Activated CD4-positive, alpha-beta T cell treated with anti-CD3 and anti-CD28 coated beads, Interleukin-2, amount 50 U/mL, for 48 hours (primary cell): Measurements from ENCODE around the gene RAB24.
"Not testable (repeated sequence)": the region's sequence is repeated elsewhere in the genome, so short reads cannot be mapped to it uniquely, and the experiment has no call there.

Experiments used
- DNase-seq, 2 experiments: peaks; one replicate each; pipeline ENCODE4 v3.0.0-alpha.2; 2020

Gene RAB24

DNA sequence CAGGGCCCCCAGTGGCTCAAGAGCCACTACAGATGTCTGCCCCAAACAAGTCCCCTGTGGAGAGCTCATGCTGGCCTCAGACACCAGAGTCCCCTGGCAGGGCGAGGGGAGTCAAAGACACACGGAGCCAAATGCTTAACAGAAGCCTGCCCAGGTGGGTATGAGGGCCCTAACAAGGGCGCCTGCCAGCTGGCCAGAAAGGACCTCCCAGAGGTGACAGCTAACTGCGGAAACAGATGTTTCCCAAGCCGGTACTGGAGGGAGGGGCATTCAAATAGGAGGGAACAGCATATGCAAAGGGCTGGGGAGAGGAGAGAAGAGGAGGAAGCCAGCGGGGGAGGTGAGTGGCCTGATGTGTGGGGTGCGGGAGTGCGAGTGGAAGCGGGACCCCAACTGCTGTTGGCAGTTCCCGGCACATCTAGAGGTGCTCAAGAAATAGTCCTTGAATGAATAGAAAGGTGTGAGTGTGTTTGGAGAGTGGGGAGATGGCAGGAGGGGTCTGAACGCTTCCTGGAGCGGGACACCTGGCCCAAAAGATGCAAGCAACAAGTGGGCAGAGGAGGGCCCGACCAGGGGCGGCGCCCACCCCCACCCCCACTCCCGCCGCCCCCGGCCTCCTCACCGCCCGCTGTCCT, 7.4 kb upstream of the RAB24 start:
- DNase-seq: peak; percentile 17 to 38

DNA sequence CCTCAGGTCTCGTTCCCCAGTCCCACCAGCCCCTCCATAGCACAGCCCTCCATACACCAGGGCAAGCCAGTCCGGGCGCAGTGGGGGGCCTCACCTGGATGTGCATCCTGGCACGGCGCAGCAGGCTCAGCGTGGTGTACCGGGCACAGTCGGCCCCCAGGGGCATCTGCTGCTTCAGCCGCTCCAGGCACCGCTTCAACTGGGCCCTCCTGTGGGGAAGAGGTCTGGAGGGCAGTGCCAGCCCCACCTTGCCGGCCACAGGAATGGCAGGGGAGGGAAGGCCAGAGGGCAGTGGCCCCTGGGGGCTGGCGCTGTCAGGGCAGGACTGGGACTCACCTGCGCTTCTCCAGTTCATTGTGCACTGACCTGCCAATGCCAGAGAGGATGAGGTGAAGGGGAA, 6.8 kb upstream of the RAB24 start:
- no peak for DNase-seq

DNA sequence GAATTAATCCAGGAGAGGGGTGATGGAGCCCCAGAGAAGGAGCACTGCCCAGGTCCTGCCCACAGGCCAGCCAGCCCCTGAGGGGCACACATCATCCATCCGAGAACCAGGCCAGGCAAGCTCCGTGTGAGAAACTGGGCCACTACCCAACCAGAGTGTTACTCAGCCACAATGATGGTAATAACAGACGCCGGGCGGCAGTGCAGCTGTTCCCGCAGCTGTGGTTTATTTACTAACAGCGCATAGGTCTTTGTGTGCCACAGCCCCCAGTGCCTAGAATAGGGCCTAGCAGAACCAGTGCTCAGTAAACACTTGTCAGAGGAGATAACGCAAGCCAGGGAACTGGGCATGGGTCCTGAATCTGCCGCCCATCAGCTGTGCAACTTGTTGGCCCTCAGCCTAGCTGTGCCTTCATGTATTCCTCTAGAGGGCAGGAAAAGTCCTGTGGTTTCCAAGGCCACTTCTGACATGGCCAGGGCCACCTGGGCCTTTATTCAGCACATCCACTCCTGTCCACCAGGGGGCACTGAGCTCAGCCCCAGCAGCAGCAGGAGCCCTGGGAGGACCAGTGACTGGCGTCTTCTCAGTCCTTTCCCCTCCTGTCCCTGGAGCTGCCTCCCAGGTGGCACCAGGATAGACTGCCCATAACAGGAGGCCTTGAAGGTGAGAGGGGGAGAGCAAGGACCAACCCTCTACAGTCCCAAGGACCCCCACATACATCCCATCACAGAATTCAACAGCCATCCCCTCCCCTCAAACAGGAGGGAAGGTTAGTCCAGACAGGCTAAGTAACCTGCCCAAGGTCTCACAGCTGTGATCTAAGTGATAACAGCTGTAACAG, 6.1 kb upstream of the RAB24 start:
- peak; percentile 75 to 81 for DNase-seq

DNA sequence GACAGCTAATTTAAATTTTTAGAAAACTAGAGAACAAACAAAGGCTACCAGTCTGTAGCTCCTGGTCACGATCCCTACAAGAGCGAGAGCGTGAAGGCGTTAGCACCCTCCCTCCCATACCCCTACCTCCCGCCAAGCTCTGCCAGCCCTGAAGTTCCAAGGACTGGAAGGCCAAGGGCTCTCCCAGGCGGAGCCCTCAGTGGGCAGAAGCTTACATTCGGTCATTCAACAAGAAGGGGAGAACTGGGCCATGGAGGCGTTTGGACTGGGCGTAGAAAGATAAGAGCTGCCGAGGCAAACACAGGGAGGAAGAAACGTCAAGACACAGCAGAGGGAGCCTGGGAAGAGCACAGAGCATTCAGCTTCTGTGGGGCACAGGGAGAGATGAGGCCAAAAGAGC, 5.2 kb upstream of the RAB24 start:
- DNase-seq: no peak

- DNase-seq: no peak
Observed at GRCh38 chr5:177307544-177308363, 4.2 kb upstream of the RAB24 start.

DNA sequence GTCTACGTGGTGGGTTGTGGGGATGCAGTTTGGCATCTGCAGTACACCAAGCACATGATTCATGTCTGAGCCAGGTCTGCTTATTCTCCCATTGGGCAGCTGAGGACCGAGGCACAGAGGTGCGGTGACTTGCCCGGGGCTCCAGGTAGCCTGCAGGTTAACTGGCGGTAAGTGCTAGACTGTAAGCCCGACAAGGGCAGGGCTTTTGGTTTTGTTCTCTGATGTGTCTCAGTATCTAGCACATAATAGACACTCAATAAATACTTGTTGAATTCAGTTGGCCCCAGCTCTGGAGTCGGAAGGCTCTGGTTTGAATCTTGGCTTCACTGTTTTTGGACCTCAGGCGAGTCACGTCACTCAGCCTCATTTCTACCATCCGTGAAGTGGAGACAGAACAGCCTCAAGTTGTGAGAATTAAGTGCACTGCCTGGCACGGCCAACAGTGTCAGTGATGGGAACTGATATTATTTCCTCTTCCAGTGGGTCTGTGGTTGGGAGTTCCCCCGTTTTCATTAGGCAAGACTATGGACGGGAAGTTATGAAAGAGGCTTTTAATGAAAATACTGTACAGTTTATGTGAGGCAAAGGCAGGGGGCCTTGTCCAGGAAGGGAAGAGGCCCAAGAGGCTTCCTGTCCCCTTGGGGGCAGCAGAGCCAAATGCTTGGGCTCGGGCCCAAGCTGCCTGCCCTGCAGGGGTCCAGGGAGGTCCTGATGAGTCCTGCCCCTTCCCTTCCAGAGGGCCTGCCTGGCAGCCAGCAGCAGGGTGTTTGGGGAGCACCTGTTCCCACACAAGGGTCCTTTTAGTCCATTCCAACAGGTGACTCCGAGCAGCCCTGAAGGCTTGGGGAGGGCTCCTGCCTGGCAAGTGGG, 3.4 kb upstream of the RAB24 start:
- peak in 1 of 2 experiments; percentile 23 for DNase-seq

DNA sequence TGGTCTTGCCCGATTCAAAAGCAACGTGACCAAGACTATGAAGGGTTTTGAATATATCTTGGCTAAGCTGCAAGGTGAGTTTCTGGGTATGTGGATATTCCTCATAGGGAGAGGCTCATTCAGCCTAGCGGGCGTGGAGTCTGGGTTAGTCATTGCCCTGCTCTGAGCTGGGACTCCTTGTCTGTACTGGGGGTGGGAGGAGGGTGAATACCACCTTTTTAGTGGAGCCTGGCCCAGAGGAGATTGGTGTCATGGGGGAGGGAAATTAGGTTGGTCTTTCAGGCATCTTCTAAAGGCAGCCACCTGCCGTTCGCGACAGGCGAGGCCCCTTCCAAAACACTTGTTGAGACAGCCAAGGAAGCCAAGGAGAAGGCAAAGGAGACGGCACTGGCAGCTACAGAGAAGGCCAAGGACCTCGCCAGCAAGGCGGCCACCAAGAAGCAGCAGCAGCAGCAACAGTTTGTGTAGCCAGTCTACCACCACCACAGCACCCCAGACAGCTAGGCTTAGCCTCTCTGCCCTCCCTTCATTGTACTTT, 2.7 kb upstream of the RAB24 start:
- DNase-seq: not testable (repeated sequence)

DNA sequence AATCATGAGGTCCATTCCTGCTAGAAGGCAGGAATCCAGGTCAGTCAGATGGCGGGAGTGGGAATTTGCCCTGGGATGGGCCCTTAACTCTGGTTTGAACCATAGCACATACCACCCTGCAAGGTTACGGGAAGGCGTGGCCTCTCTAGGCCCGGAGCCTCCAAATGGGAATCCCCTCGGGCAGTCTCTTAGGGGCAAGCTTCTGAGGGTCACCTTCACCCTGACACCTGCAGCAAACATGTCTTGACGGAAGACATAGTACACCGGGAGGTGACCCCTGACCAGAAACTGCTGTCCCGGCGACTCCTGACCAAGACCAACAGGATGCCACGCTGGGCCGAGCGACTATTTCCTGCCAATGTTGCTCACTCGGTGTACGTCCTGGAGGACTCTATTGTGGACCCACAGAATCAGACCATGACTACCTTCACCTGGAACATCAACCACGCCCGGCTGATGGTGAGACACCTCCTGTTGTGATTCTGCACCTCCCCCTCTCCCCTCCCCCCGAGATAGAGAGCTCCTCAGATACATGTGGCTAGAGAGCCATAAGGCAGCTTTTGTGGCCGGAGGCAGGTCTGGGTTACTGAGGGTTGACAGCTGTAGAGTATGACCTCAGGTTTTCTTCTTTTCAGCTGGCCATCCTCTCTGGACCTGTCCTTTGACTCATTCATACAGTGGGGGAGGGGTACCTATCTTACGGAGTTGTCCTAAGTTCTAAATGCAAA, 1.0 kb upstream of the RAB24 start:
- DNase-seq: peak; percentile 29 to 34

DNA sequence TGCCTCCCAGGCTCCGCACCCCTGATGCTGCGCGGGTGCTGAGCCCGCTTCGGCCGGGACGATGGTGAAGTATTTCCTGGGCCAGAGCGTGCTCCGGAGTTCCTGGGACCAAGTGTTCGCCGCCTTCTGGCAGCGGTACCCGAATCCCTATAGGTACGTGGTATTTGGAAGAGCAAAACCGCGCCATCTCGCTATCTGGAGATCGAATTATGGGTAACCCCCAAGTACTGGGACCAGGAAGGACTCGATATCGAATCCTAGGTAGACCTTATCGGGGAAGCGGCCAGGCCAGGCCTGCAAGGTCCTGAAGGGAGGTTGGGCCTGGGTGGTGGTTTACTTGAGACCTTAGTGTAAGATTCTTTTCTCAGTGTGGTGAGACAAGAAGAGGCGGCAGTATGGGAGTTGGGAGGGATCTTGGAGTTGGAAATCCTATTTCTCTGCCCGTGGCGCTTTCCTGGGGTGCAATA, 439 bp upstream of the RAB24 start:
- DNase-seq: peak; percentile 25 to 37

DNA sequence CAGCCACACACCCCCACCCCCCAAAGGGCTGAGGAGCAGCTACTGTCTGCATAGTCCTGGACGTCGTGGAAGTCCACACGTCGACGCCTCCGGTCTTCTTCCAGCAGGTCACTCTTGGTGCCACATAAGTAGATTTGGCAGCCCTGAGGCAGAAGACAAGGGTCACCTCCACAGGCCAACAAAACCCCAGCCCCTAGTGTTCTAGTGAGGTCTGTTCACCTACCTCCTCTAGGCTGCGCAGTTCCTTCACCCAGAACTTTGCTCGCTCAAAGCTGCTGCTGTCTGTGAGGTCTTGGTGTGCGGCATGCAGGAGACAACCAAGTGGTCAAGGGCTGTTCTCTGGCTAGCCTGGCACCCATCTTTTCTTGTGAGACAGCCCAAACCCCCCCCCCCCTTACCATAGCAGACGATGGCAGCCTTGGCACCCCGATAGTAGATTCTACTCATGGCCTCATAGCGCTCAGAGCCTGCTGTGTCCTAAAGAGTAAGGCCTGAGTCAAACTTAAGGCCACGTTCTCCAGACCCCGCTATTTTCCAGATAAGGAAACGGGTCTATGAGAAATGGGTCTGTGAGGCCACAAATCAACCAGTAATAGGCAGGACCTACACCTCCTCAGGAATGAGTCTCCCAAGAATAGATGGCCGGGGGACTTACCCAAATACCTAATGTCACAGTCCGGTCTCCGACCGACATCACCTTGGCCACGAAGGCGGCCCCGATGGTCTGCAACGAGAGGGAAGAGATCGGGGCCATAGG, 987 bp downstream of the RAB24 start:
- DNase-seq: no peak

GRCh38 chr5:177301503-177302165, 1.9 kb downstream of the RAB24 start:
- no peak for DNase-seq

DNA sequence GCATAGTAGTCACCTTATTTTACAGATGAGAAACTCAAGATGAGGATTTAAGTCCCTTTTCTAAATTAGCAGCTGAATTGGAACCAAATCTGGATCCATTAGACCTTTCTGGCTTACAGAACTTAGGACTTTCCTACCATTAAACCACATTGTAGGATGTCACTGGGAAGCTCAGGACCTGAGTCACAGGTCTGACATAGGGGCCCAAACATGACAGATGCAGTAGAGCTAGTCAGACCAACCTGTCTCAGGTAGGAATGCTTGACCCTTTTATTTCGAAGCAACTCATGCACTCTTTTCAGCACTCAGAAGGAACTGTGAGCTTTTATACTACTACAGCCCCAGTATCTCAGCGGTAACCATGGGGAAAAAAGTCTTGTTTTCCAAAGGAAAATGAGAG, 2.6 kb downstream of the RAB24 start:
- DNase-seq: no peak

DNA sequence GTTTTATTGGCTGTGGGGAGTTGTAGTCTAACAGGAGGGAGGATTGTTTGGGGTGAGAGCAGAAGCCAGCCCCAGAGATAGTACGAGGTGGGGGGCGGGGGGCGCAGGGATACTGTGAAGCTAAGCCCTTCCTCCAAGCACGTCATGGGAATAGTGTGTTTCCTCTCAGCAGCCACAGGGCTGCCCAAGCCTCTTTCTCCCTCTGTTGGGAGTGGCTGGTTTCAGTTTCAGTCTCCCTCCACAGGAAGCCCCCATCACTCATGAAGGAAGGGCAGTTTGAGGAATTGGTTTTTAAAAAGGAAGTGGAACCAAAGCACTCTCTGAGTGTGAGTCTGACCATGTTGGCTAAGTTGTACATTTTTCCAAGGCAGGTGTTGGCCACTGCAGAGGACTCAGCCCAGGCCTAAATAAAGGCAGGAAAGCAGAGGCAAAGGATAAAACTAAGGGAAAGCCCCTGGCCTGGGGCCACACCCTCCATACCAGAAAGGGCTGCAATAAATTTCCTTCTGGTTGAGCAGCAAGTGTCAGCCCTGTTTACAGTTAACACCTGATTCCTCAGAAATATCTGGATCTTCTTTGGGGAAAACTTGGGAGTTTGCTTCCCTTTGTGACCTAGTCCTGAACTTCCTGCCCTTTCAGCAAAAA, 3.2 kb downstream of the RAB24 start:
- DNase-seq: peak; percentile 31 to 52

DNA sequence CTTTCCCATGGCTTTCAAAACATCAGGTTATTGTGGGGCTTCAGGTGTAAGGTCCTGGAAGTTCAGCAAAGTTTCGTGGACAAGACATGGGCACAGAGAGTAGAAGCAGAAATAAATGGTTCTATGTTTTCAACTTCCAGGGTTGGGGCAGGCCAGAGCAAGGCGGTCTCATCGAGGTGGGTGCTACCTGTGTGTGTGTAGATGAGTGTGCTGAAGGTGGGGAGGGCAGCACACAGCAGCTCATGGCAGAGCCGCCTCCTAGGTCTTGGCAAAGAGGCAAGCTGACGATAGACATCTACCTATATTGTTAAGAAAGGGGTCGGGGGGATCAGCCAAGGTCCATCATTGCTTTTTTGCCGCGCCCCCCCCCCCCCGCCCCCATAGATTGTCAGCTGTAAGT, 3.8 kb downstream of the RAB24 start:
- DNase-seq: no peak

DNA sequence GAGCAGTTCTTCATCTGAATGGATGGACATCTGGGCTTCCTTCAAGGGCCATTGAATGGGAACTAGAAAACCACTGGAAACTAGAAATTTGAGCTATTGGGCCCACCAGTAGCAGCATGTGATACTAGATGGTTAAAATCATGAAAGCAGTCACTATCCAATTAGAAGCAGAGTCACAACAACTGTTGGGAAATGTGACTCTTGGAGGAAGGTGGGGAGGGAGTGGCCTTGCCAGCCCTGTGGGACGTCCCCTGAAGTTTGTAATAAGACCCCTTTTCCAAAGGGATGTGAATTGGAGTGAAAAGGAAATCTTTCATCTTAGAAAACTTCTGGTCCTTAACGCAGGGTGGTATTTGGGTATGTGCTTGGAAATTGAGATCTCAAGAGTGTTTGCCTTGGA, 5.6 kb downstream of the RAB24 start:
- no peak for DNase-seq

DNA sequence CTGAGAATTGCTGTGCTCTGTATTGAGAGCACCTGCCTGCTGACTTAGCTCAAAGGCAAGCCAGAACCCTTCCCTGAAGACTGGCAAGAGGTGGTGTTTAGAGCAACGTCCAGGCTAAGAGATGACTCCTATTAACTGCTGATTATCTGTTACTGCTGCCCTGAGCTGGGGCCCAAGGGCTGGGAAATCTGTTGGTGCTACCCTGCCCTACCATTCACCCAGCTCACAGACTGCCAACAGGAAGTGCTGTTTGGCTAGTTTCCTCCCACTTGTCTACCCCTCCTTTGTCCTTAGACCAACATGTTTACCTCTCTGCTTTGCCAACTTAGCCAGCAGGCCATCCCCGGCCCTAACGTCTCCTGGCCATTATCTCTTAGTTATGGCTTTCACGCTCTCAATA, 6.9 kb downstream of the RAB24 start:
- no peak for DNase-seq

GRCh38 chr5:177295924-177296323, 7.6 kb downstream of the RAB24 start:
- no peak for DNase-seq

DNA sequence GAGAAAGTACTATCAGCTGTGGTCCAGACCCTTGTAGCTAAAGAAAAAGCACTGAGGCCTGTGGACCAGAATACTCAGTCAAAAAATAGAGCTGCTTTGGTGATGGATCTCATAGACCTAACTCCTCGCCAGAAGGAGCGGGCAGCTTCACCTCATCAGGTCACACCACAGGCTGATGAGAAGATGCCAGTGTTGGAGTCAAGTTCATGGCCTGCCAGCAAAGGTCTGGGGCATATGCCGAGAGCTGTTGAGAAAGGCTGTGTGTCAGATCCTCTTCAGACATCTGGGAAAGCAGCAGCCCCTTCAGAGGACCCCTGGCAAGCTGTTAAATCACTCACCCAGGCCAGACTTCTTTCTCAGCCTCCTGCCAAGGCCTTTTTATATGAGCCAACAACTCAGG, 8.9 kb downstream of the RAB24 start:
- DNase-seq: no peak

- DNase-seq: no peak
Observed at GRCh38 chr5:177293819-177294581, 9.5 kb downstream of the RAB24 start.
